Activated naive CD8-positive, alpha-beta T cell (primary cell): ENCODE results near the gene TRAF3IP1.

Experiments
- H3K27ac Mint-ChIP-seq: one replicate; pipeline ENCODE4 v1.8.0; 2021; ENCODE audit warnings: mixed read lengths
- H3K27me3 Mint-ChIP-seq: one replicate; pipeline ENCODE4 v1.8.0; 2021; ENCODE audit warnings: mixed read lengths
- H3K36me3 Mint-ChIP-seq: one replicate; pipeline ENCODE4 v1.8.0; 2021; ENCODE audit warnings: mixed read lengths
- H3K4me1 Mint-ChIP-seq: one replicate; pipeline ENCODE4 v1.8.0; 2021; ENCODE audit warnings: low read depth, mixed read lengths
- H3K4me3 Mint-ChIP-seq: one replicate; pipeline ENCODE4 v1.8.0; 2021; ENCODE audit warnings: mild to moderate bottlenecking, mixed read lengths
- H3K9me3 Mint-ChIP-seq: one replicate; pipeline ENCODE4 v1.8.0; 2021; ENCODE audit warnings: low read depth, mixed read lengths

The TRAF3IP1 gene

DNA sequence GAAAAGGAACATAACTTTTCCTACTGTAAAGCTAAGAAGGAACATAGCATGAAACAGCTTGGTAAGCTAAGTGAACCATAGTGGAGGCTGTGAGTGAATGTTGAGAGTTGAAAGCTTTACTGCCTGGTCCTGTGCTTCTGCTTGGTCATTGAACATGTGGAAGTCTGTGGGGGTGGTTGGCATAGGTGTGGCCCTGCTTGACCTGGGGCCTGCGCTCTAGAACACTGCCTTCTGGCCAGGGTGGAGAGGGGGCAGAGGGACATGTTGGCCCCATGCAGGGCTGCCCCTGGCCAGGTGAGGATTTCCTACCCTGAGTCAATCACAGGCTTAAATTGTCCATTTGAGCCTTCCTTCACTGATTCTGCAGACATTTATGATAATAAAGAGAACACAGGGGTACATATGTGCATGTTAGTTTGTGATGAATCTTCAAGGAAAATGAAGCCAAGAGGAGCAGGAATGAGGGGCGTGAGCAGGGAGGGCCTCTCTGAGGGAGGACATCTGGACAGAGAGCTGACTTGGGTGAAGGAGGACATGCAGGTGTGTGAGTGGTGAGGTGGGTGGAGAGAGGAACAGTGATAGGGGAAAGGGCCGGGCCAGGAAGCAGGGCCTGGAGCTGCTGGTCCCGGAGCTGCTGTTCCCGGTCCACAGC, 16.6 kb downstream of the TRAF3IP1 start:
- H3K9me3 Mint-ChIP-seq: no peaks in the 10 kb centered on the region
- H3K27me3 Mint-ChIP-seq: no peaks in the 10 kb centered on the region
- H3K36me3 Mint-ChIP-seq: peaks cover 7% of the 10 kb centered on the region
- peaks cover 5% of the 10 kb centered on the region for H3K4me1 Mint-ChIP-seq
- H3K4me3 Mint-ChIP-seq: no peak overlapping the region
- H3K27ac Mint-ChIP-seq: no peak overlapping the region

DNA sequence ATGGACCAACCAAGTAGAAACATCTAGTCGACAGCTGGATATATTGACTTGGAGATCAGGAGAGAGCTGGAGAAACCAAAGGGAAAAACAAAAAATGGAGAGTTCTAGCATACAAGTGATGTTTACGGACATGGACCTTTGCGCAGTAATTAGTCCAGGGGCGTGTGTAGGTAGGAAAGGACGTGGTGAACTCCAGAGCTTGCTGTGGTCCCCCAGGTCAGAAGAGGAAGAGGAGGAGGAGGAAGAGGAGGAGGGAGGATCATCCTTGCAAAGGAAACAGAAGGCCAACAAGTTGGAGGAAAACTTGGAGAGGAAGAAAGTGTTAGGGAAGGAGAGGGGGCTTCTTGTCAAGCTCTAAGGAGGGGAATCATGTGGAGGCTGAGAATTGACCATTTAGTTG, 17.5 kb downstream of the TRAF3IP1 start:
- H3K36me3 Mint-ChIP-seq: peaks cover 5% of the 10 kb centered on the region
- no peak overlapping the region for H3K27ac Mint-ChIP-seq
- H3K4me3 Mint-ChIP-seq: no peak overlapping the region
- no peaks in the 10 kb centered on the region for H3K9me3 Mint-ChIP-seq
- H3K27me3 Mint-ChIP-seq: no peaks in the 10 kb centered on the region
- peaks cover 5% of the 10 kb centered on the region for H3K4me1 Mint-ChIP-seq

DNA sequence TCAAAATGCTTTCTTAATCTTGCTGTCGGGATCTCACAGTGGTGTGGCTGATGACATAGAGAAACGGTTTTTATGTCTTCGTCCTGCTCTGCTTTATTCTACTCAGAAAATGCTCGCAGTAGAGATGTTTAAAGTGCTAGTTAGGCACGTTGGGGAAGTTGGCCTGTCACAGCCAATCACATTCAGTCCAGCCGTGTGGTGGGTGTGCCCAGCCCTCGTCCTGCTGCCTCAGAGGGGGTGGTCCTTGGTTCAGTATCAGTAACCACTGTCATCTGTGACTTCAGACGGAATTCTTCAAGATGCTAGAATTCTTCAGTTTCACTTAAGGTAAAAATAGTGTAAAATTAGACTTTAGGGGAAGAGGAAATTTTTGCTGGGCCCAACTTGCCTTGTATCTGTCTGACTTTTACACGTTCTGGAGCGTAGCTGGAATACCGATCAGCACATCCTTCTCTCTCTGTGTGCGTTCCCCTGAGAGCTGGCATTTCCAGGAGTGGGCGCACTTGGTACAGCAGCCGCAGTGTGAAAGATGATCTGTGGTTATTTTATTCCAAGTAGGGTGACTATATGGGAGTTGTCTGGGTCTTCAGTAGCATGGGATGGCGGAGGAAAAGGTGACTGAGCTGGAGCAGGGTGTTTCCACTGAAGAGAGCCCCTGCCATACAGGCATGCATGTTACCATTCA, 18.5 kb downstream of the TRAF3IP1 start:
- Mint-ChIP-seq H3K36me3 (peaks cover 5% of the 10 kb centered on the region), H3K9me3 (no peaks in the 10 kb centered on the region), H3K4me3 (no peak overlapping the region), H3K4me1 (peaks cover 5% of the 10 kb centered on the region), H3K27me3 (no peaks in the 10 kb centered on the region), H3K27ac (no peak overlapping the region)

DNA sequence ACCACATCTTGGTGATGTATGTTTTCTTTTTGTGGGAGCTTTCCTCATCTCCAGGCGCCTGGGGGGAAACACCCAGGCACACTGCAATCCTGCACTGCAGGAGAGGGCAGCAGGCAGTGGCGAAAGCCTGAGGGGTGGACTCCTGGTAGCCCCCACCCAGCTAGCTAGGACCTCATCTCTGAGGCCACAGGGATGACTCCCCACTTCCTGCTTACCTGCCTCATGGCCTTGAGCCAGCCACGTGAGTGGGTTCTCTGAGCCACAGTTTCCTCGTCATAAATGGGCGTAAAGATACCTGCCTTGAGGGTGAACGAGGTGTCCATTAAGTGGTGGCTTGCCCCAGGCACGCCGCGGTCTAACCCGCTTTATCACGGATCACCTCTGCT, 19.1 kb downstream of the TRAF3IP1 start:
- H3K27me3 Mint-ChIP-seq: no peaks in the 10 kb centered on the region
- H3K4me1 Mint-ChIP-seq: peaks cover 5% of the 10 kb centered on the region
- H3K27ac Mint-ChIP-seq: no peak overlapping the region
- H3K36me3 Mint-ChIP-seq: peaks cover 5% of the 10 kb centered on the region
- H3K4me3 Mint-ChIP-seq: no peak overlapping the region
- H3K9me3 Mint-ChIP-seq: no peaks in the 10 kb centered on the region

DNA sequence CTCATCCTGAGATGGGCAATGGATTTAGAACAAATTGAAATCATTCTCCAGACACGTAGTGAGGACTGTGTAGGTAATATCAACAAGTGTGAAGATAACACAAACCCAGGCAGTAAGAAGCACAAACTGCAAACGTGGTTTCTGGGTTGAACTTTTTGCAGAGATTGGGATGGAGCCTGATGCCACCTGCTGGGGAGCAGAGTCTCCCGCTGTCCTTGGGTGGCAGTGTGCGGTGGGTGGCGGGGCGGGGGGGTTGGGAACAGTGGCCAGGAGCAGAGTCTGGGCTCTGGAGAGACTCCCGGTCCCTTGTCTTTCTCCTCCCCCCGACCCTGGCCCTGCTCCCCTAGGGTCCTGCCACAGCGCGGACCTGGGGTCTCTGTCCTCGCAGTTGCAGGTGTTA, 19.5 kb downstream of the TRAF3IP1 start:
- Mint-ChIP-seq H3K27ac (no peak overlapping the region), H3K4me3 (no peak overlapping the region), H3K27me3 (no peaks in the 10 kb centered on the region), H3K4me1 (peaks cover 5% of the 10 kb centered on the region), H3K36me3 (peaks cover 5% of the 10 kb centered on the region), H3K9me3 (no peaks in the 10 kb centered on the region)

DNA sequence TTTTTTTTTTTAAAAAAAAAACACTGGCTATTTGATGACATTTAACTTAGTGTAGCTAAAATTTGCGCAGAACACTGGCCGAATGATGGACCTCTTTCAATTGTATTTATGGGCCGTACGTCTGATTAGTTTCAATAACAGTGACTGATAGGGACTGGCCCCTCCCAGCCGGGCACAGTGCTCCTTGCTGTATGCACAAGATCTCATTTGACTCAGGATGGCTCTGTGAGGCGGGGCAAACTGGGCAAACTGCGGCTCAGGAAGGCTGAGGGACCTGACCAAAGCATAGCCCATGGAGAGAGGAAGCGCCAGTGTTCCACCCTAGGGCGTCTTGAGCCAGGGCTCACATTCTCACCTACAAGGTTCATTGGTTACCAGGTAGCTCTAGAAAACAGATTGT, 21.2 kb downstream of the TRAF3IP1 start:
- Mint-ChIP-seq H3K4me1 (peaks cover 5% of the 10 kb centered on the region), H3K27ac (no peak overlapping the region), H3K27me3 (no peaks in the 10 kb centered on the region), H3K36me3 (peaks cover 3% of the 10 kb centered on the region), H3K4me3 (no peak overlapping the region), H3K9me3 (no peaks in the 10 kb centered on the region)

DNA sequence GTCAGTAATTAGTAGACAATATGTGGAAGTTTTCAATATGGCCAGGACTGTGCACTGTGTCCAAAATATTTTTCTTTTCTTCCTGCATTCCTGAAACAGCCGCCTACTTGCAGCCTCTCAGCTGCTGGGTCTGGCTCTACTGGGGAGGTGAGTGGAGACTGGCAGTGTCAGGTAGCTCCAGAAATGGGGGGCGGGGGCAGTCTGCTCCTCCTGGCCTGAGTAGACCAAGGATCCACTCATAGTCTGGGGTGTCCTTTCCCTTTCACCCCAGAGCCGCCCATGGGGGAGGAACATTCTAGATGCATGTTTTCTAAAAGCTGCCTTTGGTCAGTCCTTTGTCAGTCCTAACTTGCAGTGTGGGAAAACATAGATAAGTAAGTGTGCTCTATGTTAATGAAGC, 23.7 kb downstream of the TRAF3IP1 start:
- Mint-ChIP-seq H3K4me3 (no peak overlapping the region), H3K4me1 (peaks cover 4% of the 10 kb centered on the region), H3K27ac (no peak overlapping the region), H3K27me3 (no peaks in the 10 kb centered on the region), H3K36me3 (peaks cover 3% of the 10 kb centered on the region), H3K9me3 (no peaks in the 10 kb centered on the region)

DNA sequence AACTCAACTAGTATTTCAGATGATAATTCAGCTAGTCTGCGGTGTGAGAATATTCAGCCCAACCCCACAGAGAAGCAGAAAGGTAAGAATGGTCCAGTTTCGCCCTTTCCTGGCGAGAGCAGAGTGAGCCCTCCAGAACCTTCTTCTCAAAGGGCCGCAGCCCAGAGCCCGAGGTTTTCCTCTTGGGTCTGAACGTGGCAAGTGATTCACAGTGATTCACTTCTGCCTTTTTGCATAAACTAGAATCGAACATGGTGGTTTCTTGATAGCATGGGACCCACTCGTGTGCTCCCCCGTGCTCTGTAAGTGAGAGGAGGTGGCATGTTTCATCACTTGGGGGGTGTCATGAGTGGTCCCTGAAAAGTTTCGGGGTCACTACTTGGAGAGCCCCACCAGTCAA, 24.2 kb downstream of the TRAF3IP1 start:
- H3K4me3 Mint-ChIP-seq: no peak overlapping the region
- no peaks in the 10 kb centered on the region for H3K9me3 Mint-ChIP-seq
- H3K4me1 Mint-ChIP-seq: peaks cover 2% of the 10 kb centered on the region
- H3K36me3 Mint-ChIP-seq: peaks cover 7% of the 10 kb centered on the region
- no peaks in the 10 kb centered on the region for H3K27me3 Mint-ChIP-seq
- H3K27ac Mint-ChIP-seq: no peak overlapping the region

DNA sequence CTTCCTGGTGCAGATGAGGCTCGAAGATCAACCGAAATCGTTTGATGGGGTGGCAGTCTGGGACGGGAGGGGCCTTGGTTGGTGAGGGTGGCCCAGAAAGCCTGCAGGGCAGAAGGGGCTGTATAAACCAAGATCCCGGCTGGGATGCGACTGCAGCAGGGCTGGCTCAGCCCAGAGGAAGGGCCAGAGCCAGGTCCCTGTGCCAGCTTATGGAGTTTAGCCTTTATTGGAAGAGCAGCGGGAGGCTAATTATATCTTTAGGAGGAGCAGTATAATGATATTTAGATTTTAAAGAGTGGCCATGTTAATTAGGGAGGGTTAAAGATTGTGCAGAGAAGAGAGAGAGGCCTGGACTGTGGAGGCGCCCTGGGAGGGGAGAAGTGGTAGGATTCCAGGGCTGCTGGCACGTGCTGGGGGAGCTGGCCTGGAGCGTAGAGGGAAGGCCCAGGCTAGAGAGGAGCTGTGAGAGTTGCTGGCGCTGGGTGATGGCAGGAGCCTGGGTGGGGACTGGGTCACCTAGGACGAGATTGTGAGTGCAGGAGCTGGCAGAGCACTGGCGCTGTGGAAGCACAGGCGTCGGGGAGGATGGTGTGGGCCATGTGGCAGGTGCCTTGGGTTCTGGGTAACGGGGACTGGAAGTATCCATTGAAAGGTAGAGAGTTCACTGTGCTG, 25.1 kb downstream of the TRAF3IP1 start:
- Mint-ChIP-seq H3K4me1 (no peaks in the 10 kb centered on the region), H3K36me3 (peaks cover 8% of the 10 kb centered on the region), H3K9me3 (no peaks in the 10 kb centered on the region), H3K27me3 (no peaks in the 10 kb centered on the region), H3K27ac (no peak overlapping the region), H3K4me3 (no peak overlapping the region)

DNA sequence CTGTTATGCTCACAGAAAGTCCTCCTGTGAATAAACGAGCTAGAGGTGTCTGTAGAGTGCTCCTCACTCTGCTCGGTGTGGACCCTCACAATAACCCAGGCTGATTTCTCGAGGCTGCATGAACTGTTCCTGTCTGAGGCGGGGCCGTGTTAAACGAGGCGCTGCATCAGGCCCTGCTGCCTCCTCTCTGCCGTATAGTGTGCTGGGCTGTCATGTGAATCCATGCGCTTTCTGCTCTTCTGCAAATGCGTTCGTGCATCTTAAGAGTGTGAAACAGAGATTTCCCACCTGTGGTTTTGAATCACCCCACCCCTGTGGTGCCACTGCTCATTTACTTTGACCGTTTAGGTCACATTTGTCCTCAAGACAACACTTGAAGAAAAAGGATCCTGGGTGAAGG, 26.2 kb downstream of the TRAF3IP1 start:
- Mint-ChIP-seq H3K4me3 (no peak overlapping the region), H3K27ac (no peak overlapping the region), H3K4me1 (no peaks in the 10 kb centered on the region), H3K36me3 (peaks cover 8% of the 10 kb centered on the region), H3K27me3 (no peaks in the 10 kb centered on the region), H3K9me3 (no peaks in the 10 kb centered on the region)

DNA sequence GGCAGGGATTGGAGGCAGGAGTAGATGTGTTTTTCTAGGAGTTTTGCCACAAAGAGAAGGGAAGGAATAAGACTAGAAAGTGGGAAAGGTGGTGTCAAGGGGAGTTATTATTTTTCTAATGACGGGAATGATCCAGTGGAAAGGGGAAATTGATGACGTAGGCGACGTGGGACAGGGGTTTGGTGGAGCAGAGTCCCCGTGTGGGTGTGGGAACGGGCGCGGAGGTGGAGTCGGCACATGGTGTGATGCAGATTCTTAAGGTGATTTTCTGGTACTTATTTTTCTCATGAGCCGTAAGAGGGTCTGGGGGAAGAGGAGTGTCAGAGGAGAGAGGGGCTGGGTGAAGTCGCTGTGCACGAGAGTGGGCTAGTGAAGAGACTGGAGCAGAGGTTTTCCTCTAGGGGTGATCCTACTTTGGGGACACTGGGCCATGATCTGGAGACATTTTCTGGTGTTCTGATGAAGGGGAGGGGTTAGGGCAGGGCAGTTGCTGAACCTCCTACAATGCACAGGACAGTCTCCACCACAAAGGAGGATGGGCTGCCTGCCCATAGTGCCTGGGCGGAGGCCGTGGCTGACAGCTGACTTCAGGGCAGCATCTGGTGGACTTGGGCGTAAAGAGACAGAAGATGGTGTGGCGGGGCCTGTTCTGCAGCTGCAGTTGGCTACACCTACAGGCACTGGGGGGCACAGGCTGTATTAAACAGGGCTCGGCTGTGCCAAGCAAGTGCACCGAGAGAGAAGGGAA, 30.0 kb downstream of the TRAF3IP1 start:
- H3K9me3 Mint-ChIP-seq: no peaks in the 10 kb centered on the region
- H3K36me3 Mint-ChIP-seq: peaks cover 9% of the 10 kb centered on the region
- no peaks in the 10 kb centered on the region for H3K27me3 Mint-ChIP-seq
- no peaks in the 10 kb centered on the region for H3K4me1 Mint-ChIP-seq
- H3K4me3 Mint-ChIP-seq: no peak overlapping the region
- no peak overlapping the region for H3K27ac Mint-ChIP-seq

DNA sequence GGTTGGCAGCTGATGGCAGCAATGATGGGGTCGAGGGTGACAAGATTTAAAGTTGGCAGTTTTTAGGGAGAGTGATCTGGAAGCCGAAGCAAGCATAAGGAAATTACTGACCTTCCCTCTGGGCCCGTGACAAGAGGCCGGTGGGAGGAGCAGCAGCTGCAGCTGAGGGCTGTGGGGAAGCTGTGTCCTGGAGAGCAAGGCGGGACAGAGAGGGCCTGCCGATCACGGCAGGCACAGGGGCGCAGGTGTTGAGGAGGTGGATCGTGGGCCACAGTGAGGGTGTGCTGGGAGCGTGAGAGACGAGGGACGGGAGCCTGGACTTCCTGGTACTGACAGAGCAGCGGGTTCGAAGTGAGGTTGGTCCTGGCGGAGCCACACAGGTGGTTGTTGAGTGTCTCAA, 31.0 kb downstream of the TRAF3IP1 start:
- no peaks in the 10 kb centered on the region for H3K9me3 Mint-ChIP-seq
- peaks cover 9% of the 10 kb centered on the region for H3K36me3 Mint-ChIP-seq
- H3K27ac Mint-ChIP-seq: no peak overlapping the region
- no peak overlapping the region for H3K4me3 Mint-ChIP-seq
- no peaks in the 10 kb centered on the region for H3K27me3 Mint-ChIP-seq
- no peaks in the 10 kb centered on the region for H3K4me1 Mint-ChIP-seq

DNA sequence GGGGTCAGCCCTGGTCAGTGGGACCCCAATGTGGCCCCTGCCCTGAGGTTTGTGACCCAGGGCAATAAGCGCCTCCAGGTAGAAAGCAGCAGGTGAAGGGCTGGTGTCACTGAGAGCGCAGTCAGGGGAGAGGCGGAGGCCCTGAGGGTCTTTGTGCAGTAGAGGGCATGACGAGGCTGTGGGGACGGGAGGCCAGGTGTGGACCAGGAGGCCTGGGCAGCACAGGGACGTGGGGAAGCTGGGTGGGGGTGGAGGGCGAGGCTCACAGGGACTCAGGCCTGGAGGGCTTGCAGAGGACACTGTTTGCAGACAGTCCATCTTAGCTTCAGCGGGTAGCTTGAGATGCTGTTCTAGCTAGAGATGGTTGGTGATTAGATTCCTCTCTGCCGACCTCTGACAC, 32.0 kb downstream of the TRAF3IP1 start:
- Mint-ChIP-seq H3K4me3 (no peak overlapping the region), H3K36me3 (peaks cover 9% of the 10 kb centered on the region), H3K27ac (no peak overlapping the region), H3K4me1 (no peaks in the 10 kb centered on the region), H3K9me3 (no peaks in the 10 kb centered on the region), H3K27me3 (no peaks in the 10 kb centered on the region)

DNA sequence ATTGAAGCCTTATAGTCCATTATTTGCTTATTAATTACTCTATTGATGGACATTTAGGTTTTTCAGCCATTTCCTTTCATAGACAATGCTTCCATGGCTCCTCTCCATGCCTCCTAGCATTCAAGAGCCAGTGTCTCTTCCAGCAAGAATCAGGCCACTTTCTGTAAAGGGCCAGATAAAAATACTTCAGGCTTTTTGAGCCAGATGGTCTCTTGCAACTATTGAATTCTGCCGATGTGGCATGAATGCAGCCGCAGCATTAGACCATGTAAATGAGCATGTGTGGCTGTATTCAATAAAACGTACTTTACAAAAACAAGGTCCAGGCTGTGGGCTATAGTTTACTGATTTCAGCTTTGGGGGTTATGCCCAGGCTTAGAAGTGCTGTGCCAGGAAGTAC, 38.5 kb downstream of the TRAF3IP1 start:
- Mint-ChIP-seq H3K4me3 (no peak overlapping the region), H3K4me1 (no peaks in the 10 kb centered on the region), H3K36me3 (peaks cover 22% of the 10 kb centered on the region), H3K27ac (no peak overlapping the region), H3K27me3 (no peaks in the 10 kb centered on the region), H3K9me3 (no peaks in the 10 kb centered on the region)

DNA sequence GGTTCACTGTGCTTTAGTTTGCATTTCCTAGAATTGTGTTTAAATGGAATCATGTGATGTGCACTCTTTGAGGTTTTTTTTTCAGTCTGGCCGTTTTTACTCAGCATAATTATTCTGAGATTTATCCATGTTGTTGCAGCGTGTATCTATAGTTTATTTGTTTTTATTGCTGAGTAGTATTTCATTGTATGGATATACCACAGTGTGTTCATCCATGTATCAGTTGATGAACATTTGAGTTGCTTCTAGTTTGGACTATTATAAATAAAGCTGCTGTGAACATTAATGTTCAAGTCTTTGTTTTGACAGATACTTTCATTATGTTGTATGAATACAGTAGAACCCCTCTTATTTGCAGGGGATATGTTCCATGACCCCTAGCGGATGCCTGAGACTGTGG, 39.1 kb downstream of the TRAF3IP1 start:
- Mint-ChIP-seq H3K27me3 (no peaks in the 10 kb centered on the region), H3K27ac (no peak overlapping the region), H3K9me3 (no peaks in the 10 kb centered on the region), H3K36me3 (peaks cover 22% of the 10 kb centered on the region), H3K4me1 (no peaks in the 10 kb centered on the region), H3K4me3 (no peak overlapping the region)
